GM19438 (cell line): ENCODE results near the gene GABRG2.
"Not testable (repeated sequence)": the region's sequence is repeated elsewhere in the genome, so short reads cannot be mapped to it uniquely, and the experiment has no call there.

Source experiments
- ATAC-seq: cut with Tn5 transposase; IDR thresholded peaks from one replicate; pipeline ENCODE4 v1.9.1; 2021; ENCODE audit warnings: low read depth; ENCODE audit not compliant: unreplicated experiment

The GABRG2 gene

GRCh38 chr5:162067655-162068411 is at the start of gene GABRG2:
GABRG2 (plus strand) TSS chr5:162067773; CDS start chr5:162068000, 227 bp downstream.
- no peak for ATAC-seq

- no peak for ATAC-seq
Observed at GRCh38 chr5:162025312-162025711, 42.3 kb upstream of the GABRG2 start.

GRCh38 chr5:162026803-162027202 is 40.8 kb upstream of the GABRG2 start:
- no peak for ATAC-seq

GRCh38 chr5:162037431-162037830 is 30.1 kb upstream of the GABRG2 start:
- ATAC-seq = no peak

GRCh38 chr5:162047279-162047678 is 20.3 kb upstream of the GABRG2 start:
- no peak for ATAC-seq

GRCh38 chr5:162052676-162053075 is 14.9 kb upstream of the GABRG2 start:
- no peak for ATAC-seq

- not testable (repeated sequence) for ATAC-seq
Observed at GRCh38 chr5:162055095-162055494, 12.5 kb upstream of the GABRG2 start.

- no peak for ATAC-seq
Observed at GRCh38 chr5:162067162-162067561, 411 bp upstream of the GABRG2 start.

GRCh38 chr5:162068412-162068811 is 839 bp downstream of the GABRG2 start:
- ATAC-seq = no peak

- ATAC-seq = no peak
Observed at GRCh38 chr5:162068936-162069335, 1.4 kb downstream of the GABRG2 start.

GRCh38 chr5:162078805-162079204 is 11.2 kb downstream of the GABRG2 start:
- ATAC-seq = no peak

- ATAC-seq = no peak
Observed at GRCh38 chr5:162091336-162091735, 23.8 kb downstream of the GABRG2 start.

GRCh38 chr5:162096448-162096847 is 28.9 kb downstream of the GABRG2 start:
- ATAC-seq = no peak

- no peak for ATAC-seq
Observed at GRCh38 chr5:162107591-162107990, 40.0 kb downstream of the GABRG2 start.

- ATAC-seq = no peak
Observed at GRCh38 chr5:162119801-162120200, 52.2 kb downstream of the GABRG2 start.

- ATAC-seq = no peak
Observed at GRCh38 chr5:162128117-162128516, 60.5 kb downstream of the GABRG2 start.

GRCh38 chr5:162132348-162132747 is 64.8 kb downstream of the GABRG2 start:
- no peak for ATAC-seq

- ATAC-seq = no peak
Observed at GRCh38 chr5:162139190-162139589, 71.6 kb downstream of the GABRG2 start.

GRCh38 chr5:162154242-162154641 is 86.7 kb downstream of the GABRG2 start:
- no peak for ATAC-seq

- ATAC-seq = no peak
Observed at GRCh38 chr5:162160401-162160800, 92.8 kb downstream of the GABRG2 start.

- no peak for ATAC-seq
Observed at GRCh38 chr5:162163663-162164062, 96.1 kb downstream of the GABRG2 start.

GRCh38 chr5:162174358-162174974 is 106.9 kb downstream of the GABRG2 start:
- no peak for ATAC-seq
